Endometrial microvascular endothelial cells (primary cell): ENCODE measurements around the gene USP36. TPM values are rescaled to one million over a fixed set of nuclear protein-coding genes. Genes with fewer than 3 reads are reported as not detected.

Experiments used
- in situ Hi-C: cut with HindIII; loops from 2 replicates; pipeline ENCODE4 v1.10.0; 2017; ENCODE audit warnings: low sequenced_read_pairs, low pct_unique_long_range_greater_than_20kb; ENCODE audit errors: inconsistent ontology term
- total RNA-seq: library from RNA; depleted of rRNA; stranded (reverse); fragments of >200 nt; gene quantifications from one replicate; pipeline ENCODE4 v1.2.3, GENCODE V29; 2015; ENCODE audit errors: inconsistent ontology term

Gene USP36
- total RNA-seq, 1 donor from 2014 or later, result 38.4 TPM

- in situ Hi-C loops, result no loop called here
Observed at GRCh38 chr17:78800132-78800931, 40.3 kb downstream of the USP36 start.

GRCh38 chr17:78798695-78799559 is 41.7 kb downstream of the USP36 start:
- in situ Hi-C loops, result no loop called here

GRCh38 chr17:78797691-78798585 is 42.7 kb downstream of the USP36 start:
- in situ Hi-C loops, result no loop called here

- in situ Hi-C loops, result no loop called here
Observed at GRCh38 chr17:78797213-78797612, 43.4 kb downstream of the USP36 start.

- in situ Hi-C loops, result no loop called here
Observed at GRCh38 chr17:78796517-78796900, 44.1 kb downstream of the USP36 start.

GRCh38 chr17:78795861-78796516 is 44.6 kb downstream of the USP36 start:
- in situ Hi-C loops, result no loop called here

GRCh38 chr17:78794864-78795640 is 45.6 kb downstream of the USP36 start:
- in situ Hi-C loops, result no loop called here

GRCh38 chr17:78794399-78794798 is 46.2 kb downstream of the USP36 start:
- in situ Hi-C loops, result no loop called here

GRCh38 chr17:78793968-78794367 is 46.6 kb downstream of the USP36 start:
- in situ Hi-C loops, result no loop called here

GRCh38 chr17:78793415-78793814 is 47.2 kb downstream of the USP36 start:
- in situ Hi-C loops, result no loop called here

GRCh38 chr17:78791840-78792709 is 48.5 kb downstream of the USP36 start:
- in situ Hi-C loops, result no loop called here

- in situ Hi-C loops, result no loop called here
Observed at GRCh38 chr17:78790552-78790951, 50.1 kb downstream of the USP36 start.

- in situ Hi-C loops, result no loop called here
Observed at GRCh38 chr17:78789663-78790181, 50.9 kb downstream of the USP36 start.

- in situ Hi-C loops, result no loop called here
Observed at GRCh38 chr17:78789149-78789662, 51.4 kb downstream of the USP36 start.

- in situ Hi-C loops, result no loop called here
Observed at GRCh38 chr17:78788451-78788850, 52.2 kb downstream of the USP36 start.

- in situ Hi-C loops, result no loop called here
Observed at GRCh38 chr17:78787444-78787843, 53.2 kb downstream of the USP36 start.

GRCh38 chr17:78785663-78786057 is 55.0 kb downstream of the USP36 start:
- in situ Hi-C loops, result no loop called here
